MG63 (cell line): Measurements from ENCODE around the gene IFNL1. TPM values are rescaled to one million over a fixed set of nuclear protein-coding genes. Genes with fewer than 3 reads are reported as not detected.
"Not testable (repeated sequence)": the region's sequence is repeated elsewhere in the genome, so short reads cannot be mapped to it uniquely, and the experiment has no call there.

Experiments used
- DNase-seq: peaks from one replicate; pipeline ENCODE4 v3.0.0-alpha.2; 2020
- H3K27me3 ChIP-seq: fragments of 250-450 bp; sonication (Bioruptor Pico); 2 replicates; pipeline ENCODE4 v1.5.1; 2020; ENCODE audit warnings: mild to moderate bottlenecking, moderate library complexity
- H3K36me3 ChIP-seq: fragments of 250-450 bp; sonication (Bioruptor Pico); 2 replicates; pipeline ENCODE4 v1.5.1; 2020; ENCODE audit warnings: mild to moderate bottlenecking, moderate library complexity
- H3K4me3 ChIP-seq: fragments of 250-450 bp; sonication (Bioruptor Pico); 2 replicates; pipeline ENCODE4 v1.5.1; 2020; ENCODE audit warnings: mild to moderate bottlenecking, moderate library complexity
- H3K9me3 ChIP-seq: fragments of 250-450 bp; sonication (Bioruptor Pico); 2 replicates; pipeline ENCODE4 v1.5.1; 2020; ENCODE audit warnings: mild to moderate bottlenecking, moderate library complexity
- total RNA-seq: library from RNA; depleted of rRNA; stranded (reverse); fragments of >200 nt; shearing (Covaris generic); gene quantifications from 2 replicates; pipeline ENCODE4 v1.2.3, GENCODE V29; 2014; ENCODE audit warnings: low replicate concordance

IFNL1 gene
- total RNA-seq, 1 experiment from 2014 or later: not detected

DNA sequence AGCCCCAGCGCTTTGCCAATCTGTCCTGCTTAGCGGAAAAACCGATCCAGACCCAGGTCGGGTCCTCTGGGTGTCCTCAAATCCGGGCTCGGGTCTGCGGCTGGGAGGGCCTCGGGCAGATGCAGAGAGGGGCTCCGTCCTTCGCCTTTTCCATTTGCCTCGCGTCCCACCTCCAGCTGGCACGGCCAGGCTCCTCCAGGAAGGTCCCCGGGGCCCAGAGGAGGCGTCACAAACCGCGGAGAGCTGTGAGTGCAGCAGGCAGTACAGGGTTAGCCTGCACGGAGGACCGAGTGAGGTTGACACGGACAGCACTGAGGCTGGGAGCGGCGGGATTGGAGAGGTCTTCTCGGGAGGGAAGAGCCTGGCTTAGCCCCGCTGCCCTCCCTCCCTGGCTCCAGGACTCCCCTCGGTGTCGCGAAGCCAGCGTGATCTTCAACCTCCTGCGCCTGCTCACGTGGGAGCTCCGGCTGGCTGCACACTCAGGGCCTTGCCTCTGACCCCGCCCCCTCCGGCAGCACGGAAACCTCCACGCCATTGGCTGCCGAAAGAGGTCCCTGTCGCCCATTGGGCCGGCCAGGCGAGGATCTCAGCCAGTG is 30.8 kb upstream of the IFNL1 start:
- DNase-seq: no peak
- H3K36me3 ChIP-seq: no peaks in the 10 kb centered on the region
- H3K4me3 ChIP-seq: no peak overlapping the region
- no peaks in the 10 kb centered on the region for H3K9me3 ChIP-seq
- H3K27me3 ChIP-seq: peaks cover 27% of the 10 kb centered on the region

DNA sequence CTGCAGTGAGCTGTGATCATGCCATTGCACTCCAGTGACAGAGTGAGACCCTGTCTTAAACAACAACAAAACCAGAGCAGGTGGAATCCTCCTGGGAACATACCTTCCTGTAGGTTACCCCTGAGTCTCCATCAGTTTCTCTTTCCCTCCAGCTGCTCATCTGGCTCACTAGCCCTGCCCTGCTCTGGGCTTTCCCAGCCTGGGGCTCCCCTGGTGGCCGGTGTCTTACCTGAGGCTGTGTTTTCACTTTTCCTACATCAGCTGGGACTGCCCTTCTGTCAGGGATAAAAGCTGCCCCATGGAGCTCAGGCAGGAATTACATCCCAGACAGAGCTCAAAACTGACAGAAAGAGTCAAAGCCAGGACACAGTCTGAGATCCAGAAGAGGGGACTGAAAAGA is 28.1 kb upstream of the IFNL1 start, which contains the start of gene IFNL2:
Gene IFNL2, plus strand, starts transcription at position 312 of the 400 bp plus-strand sequence. CDS start 173 bp downstream, outside the sequence.
- DNase-seq, H3K4me3 ChIP-seq: not testable (repeated sequence)

DNA sequence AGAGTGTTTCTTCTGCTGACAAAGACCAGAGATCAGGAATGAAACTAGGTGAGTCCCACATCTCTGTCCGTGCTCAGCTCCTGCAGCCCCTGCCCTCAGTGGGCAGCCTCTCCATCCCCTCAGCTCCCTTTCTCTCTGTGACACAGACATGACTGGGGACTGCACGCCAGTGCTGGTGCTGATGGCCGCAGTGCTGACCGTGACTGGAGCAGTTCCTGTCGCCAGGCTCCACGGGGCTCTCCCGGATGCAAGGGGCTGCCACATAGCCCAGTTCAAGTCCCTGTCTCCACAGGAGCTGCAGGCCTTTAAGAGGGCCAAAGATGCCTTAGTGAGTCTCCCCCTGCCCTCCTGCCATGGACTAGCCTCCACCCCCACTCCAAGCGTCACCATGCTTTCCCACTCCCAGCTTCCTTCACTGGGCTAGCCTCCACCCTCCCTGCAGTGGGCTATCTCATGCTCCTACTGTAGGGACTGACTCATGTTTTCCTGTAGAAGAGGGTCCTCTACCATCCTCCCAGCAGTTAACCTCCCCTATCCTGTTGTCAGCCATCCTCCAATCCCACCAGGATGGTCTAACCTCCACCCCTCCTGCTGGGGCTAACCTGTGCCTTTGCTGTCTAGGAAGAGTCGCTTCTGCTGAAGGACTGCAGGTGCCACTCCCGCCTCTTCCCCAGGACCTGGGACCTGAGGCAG is 27.5 kb upstream of the IFNL1 start:
- not testable (repeated sequence) for H3K9me3 ChIP-seq, H3K4me3 ChIP-seq, DNase-seq, H3K36me3 ChIP-seq
- H3K27me3 ChIP-seq: peaks cover 12% of the 10 kb centered on the region

More for the DNA sequence above, 28.1 kb upstream of the IFNL1 start, which contains the start of gene IFNL2:
- not testable (repeated sequence) for H3K9me3 ChIP-seq, H3K36me3 ChIP-seq
- H3K27me3 ChIP-seq: peaks cover 17% of the 10 kb centered on the region

DNA sequence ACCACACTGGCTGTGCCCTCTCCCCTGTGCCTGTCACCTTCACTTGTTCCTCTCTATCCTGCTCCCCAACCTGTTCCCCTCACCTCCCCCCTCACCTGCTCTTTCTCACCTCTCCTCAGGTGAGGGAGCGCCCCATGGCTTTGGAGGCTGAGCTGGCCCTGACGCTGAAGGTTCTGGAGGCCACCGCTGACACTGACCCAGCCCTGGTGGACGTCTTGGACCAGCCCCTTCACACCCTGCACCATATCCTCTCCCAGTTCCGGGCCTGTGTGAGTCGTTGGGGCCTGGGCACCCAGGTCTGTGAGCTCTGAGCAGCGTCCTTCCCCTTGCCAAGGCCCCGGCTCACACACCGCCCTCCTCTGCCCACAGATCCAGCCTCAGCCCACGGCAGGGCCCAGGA is 26.8 kb upstream of the IFNL1 start:
- not testable (repeated sequence) for H3K9me3 ChIP-seq, DNase-seq, H3K36me3 ChIP-seq, H3K4me3 ChIP-seq, H3K27me3 ChIP-seq

DNA sequence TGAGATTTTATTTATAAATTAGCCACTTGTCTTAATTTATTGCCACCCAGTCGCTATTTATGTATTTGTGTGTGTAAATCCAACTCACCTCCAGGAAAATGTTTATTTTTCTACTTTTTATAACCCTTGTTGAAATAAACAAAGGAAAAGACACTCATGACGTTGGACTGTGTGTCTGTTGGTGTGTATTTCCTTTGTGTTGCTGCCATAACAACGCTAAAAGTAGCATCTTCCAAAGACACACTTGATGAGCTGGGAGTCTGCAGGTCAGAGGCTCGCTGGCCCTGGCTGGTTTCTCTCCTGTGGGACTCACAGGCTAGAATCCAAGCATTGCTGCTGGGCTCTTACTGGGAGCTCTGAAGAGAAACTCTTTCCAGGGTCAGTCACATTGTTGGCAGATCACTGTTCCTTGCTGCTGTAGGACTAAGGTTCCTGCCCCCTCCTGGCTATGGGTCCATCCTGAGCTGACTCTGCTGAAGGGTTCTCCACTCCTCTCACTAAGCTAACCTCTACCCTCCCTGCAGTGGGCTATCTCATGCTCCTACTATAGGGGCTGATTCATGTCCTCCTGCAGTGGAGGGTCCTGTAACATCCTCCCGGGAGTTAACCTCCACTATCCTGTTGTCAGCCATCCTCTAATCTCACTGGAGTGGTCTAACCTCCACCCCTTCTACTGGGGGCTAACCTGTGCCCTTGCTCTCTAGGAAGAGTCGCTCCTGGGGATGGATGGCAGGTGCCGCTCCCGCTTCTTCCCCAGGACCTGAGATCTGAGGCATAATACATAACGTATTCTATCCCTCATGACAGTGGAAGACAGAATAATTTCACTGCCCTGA is 26.0 kb upstream of the IFNL1 start:
- Histone ChIP-seq H3K36me3 (no peaks in the 10 kb centered on the region), H3K9me3 (no peaks in the 10 kb centered on the region), H3K27me3 (no peaks in the 10 kb centered on the region), H3K4me3 (no peak overlapping the region)
- peak; percentile 57 for DNase-seq

DNA sequence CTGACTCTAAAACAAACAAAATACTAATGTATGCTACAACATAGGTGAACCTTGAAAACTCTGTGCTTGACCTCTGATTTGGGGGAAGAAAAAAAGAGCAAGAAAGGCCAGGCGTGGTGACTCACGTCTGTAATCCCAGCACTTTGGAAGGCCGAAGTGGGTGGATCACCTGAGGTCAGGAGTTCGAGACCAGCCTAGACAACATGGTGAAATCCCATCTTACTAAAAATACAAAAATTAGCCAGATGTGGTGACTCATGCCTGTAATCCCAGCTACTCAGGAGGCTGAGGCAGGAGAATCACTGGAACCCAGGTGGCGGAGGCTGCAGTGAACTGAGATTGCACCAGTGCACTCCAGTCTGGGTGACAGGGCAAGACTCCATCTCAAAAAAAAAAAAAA is 22.3 kb upstream of the IFNL1 start:
- H3K27me3 ChIP-seq, DNase-seq, H3K4me3 ChIP-seq, H3K36me3 ChIP-seq, H3K9me3 ChIP-seq: not testable (repeated sequence)

DNA sequence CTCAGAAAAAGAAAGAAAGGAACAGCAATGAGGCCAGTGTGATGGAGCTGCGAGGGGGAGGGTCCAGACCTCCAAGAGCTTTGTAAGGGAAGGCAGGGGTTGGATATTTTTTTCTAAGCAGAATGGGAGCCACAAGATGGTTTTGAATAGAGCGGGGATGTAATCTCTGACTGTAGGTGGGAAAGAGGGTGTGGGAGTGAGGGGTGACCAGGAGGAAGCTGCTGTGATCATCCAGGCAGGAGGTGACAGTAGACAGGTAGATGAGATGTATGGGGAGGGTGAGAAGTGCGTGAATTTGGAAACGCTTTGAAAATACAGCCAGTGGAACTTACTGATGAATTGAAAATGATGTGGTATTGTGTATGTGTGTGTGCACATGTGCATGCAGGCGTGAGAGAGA is 20.6 kb upstream of the IFNL1 start:
- DNase-seq: no peak
- no peaks in the 10 kb centered on the region for H3K36me3 ChIP-seq
- no peaks in the 10 kb centered on the region for H3K9me3 ChIP-seq
- no peak overlapping the region for H3K4me3 ChIP-seq
- H3K27me3 ChIP-seq: peaks cover 8% of the 10 kb centered on the region

DNA sequence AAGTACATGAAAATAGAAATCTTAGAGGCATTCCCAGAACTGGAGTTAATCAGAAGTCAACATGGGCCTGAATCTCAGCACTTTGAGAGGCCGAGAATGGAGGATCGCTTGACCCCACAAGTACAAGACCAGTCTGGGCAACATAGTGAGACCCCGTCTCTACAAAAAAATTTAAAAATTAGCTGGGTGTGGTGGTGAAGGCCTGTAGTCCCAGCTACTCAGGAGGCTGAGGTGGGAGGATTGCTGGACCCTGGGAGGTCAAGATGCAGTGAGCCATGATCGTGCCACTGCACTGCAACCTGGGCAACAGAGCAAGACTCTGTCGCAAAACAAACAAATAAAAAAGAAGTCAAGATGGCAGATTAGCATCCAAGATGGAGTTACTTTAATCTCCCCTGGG is 19.5 kb upstream of the IFNL1 start:
- H3K27me3 ChIP-seq: peaks cover 15% of the 10 kb centered on the region
- no peaks in the 10 kb centered on the region for H3K36me3 ChIP-seq
- H3K9me3 ChIP-seq: peaks cover 7% of the 10 kb centered on the region
- no peak overlapping the region for H3K4me3 ChIP-seq
- DNase-seq: no peak

DNA sequence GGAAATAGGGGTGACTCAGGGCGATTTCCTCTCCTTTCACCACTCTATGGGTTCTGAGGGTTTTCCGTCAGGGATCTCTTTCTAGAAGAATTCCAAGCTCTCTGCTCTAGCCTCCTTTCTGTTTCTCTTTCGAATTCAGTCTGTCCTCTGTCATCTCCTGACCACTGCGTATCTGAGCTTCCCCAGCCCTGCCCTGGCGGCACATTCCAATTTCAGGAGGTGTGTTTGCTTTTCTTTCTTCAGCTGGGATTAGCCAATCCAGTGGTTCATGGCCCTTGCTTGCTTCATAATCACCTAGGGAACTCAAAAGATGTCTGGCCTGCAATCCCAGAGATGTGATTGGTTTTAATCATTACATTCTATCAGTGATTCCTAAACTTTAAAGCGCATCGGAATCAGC is 18.6 kb upstream of the IFNL1 start:
- peaks cover 16% of the 10 kb centered on the region for H3K9me3 ChIP-seq
- no peak overlapping the region for H3K4me3 ChIP-seq
- no peaks in the 10 kb centered on the region for H3K36me3 ChIP-seq
- H3K27me3 ChIP-seq: peaks cover 17% of the 10 kb centered on the region
- no peak for DNase-seq

DNA sequence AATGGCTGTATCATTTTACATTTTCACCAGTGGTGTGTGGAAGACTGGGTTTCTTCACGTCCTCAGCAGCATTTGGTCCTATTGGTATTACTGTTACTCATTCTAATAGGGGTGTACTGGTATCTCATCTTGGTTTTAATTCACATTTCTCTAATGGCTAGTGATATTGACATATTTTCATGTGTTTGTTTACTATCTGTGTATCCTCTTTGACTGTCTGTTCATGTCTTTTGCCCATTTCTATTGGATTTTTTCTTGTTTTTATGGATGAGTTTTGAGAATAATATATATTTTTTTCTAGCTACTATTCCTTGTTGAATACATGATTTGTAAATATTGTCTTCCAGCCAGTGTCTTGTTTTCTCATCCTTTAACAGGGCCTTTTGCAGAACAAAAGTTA is 14.2 kb upstream of the IFNL1 start:
- no peaks in the 10 kb centered on the region for H3K36me3 ChIP-seq
- peaks cover 41% of the 10 kb centered on the region for H3K27me3 ChIP-seq
- no peak for DNase-seq
- H3K9me3 ChIP-seq: peaks cover 36% of the 10 kb centered on the region
- H3K4me3 ChIP-seq: no peak overlapping the region

DNA sequence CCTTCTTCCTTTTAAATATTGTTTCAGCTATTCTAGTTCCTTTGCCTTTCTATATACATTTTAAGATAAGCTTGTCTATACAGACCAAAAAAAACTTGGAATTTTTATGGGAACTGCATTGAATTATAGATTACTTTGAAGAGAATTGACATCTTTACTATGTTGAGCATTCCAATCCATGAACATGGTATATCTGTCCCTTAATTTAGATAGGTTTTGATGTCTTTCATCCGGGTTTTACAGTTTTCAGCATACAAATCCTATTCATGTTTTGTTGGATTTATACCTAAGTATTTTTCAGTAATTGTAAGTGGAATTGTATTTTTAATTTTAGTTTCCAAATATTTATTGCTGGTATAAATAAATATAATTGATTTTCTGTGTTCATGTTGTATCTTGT is 12.2 kb upstream of the IFNL1 start:
- Histone ChIP-seq H3K36me3 (no peaks in the 10 kb centered on the region), H3K9me3 (peaks cover 36% of the 10 kb centered on the region), H3K27me3 (peaks cover 43% of the 10 kb centered on the region), H3K4me3 (no peak overlapping the region)
- DNase-seq: no peak

DNA sequence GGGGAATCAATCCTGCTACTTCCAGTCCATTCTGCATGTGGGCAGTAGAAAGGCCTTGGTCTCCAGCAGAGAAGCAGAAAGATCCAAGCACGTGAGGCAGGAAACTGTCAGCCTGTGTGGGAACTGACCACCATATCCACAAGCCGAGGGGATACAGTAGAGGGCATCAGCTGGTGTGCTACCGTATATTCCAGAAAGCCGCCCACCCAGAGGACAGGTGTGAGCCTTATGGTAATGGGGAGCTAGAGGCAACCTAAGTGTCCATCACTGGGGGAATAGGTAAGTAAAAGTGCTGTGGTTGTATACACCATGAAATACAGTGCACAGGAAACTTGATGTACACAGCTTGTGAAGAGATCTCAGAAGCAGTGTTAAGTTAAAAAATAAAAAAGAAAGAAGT is 2.8 kb upstream of the IFNL1 start:
- no peaks in the 10 kb centered on the region for H3K36me3 ChIP-seq
- H3K27me3 ChIP-seq: peaks cover 24% of the 10 kb centered on the region
- no peak overlapping the region for H3K4me3 ChIP-seq
- DNase-seq: no peak
- H3K9me3 ChIP-seq: no peaks in the 10 kb centered on the region

DNA sequence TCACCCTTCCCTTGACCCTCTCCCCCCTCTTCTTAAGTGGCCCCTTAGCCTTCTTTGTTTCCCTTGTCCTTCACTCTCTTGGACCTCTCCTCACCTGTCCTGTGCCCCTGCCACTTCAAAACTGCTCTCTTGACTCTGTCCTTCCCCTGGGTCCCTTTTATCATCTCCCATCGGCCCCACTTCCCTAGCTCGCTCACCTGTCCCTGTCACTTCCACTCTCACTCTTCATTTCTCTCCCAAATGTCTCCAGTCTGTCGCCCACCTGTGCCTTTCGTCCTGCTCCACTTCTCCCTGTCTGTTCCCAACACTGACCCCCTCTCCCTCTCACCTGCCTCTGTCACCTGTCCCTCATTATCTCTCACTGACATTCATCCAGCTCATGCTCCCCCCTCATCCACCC is 699 bp downstream of the IFNL1 start:
- H3K4me3 ChIP-seq: no peak overlapping the region
- H3K36me3 ChIP-seq: no peaks in the 10 kb centered on the region
- no peaks in the 10 kb centered on the region for H3K9me3 ChIP-seq
- H3K27me3 ChIP-seq: peaks cover 2% of the 10 kb centered on the region
- DNase-seq: no peak

DNA sequence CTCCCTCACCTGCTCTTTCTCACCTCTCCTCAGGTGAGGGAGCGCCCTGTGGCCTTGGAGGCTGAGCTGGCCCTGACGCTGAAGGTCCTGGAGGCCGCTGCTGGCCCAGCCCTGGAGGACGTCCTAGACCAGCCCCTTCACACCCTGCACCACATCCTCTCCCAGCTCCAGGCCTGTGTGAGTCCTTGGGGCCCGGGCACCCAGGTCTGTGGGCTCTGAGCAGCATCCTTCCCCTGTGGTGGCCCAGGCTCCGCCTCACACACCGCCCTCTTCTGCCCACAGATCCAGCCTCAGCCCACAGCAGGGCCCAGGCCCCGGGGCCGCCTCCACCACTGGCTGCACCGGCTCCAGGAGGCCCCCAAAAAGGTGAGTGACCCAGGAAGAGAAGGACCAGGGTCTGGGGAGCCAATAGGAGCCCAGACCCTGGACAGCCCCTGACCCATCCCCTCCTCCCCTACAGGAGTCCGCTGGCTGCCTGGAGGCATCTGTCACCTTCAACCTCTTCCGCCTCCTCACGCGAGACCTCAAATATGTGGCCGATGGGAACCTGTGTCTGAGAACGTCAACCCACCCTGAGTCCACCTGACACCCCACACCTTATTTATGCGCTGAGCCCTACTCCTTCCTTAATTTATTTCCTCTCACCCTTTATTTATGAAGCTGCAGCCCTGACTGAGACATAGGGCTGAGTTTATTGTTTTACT is 1.9 kb downstream of the IFNL1 start:
- Histone ChIP-seq H3K4me3 (no peak overlapping the region), H3K27me3 (peaks cover under 1% of the 10 kb centered on the region), H3K36me3 (no peaks in the 10 kb centered on the region), H3K9me3 (no peaks in the 10 kb centered on the region)
- DNase-seq: no peak

DNA sequence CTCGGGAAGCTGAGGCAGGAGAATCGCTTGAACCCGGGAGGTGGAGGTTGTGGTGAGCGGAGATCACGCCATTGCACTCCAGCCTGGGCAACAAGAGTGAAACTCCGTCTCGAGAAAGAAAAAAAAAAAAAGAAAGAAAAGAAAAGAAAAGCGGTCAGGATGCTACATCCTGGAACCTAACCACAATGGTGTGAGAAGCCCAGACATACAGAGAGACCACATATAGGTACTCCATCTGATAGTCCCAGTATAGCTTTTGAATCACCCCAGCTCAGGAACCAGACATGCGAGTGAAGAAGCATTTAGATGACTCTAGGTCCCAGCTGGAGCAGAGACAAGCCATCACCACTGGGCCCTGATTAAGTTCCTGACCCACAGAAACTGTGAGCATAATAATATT is 3.2 kb downstream of the IFNL1 start:
- Histone ChIP-seq H3K9me3 (no peaks in the 10 kb centered on the region), H3K36me3 (no peaks in the 10 kb centered on the region), H3K4me3 (no peak overlapping the region), H3K27me3 (peaks cover 7% of the 10 kb centered on the region)
- DNase-seq: no peak

DNA sequence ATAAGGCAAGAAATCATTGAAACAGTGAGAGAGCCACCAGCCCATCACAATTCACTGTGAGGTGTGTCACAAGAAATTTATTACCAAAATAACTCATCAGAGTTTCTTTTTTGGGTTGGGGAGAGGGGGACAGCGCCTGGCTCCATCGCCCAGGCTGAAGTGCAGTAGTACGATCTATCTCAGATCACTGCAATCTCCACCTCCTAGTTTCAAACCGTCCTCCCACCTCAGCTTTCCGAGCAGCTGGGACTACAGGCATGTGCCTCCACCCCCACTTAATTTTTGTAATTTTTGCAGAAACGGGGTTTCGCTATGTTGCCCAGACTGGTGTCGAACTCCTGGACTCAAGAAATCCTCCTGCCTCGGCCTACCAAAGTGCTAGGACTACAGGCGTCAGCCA is 3.6 kb downstream of the IFNL1 start:
- H3K4me3 ChIP-seq: no peak overlapping the region
- no peaks in the 10 kb centered on the region for H3K9me3 ChIP-seq
- peaks cover 7% of the 10 kb centered on the region for H3K27me3 ChIP-seq
- H3K36me3 ChIP-seq: no peaks in the 10 kb centered on the region
- no peak for DNase-seq

DNA sequence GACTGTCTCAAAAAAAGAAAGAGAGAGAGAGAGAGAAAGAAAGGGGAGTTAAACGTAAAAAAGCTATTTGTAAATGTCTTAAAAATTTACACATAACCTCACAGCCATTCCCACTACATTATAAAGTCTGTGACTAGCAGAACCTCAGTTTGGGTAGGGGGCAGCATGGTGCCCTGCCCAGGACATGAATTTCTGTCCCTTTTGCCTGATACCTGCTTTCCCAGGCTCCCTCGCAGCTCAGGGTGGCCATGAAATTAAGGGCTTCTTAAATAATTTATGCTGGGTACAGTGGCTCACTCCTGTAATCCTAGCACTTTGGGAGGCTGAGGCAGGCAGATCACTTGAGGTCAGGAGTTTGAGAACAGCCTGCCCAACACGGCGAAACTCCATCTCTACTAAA is 4.8 kb downstream of the IFNL1 start:
- no peak for DNase-seq
- no peaks in the 10 kb centered on the region for H3K36me3 ChIP-seq
- H3K27me3 ChIP-seq: peaks cover 7% of the 10 kb centered on the region
- H3K4me3 ChIP-seq: no peak overlapping the region
- H3K9me3 ChIP-seq: no peaks in the 10 kb centered on the region
